Measurements from ENCODE around the gene IGFBP7. TPM values are rescaled to one million over a fixed set of nuclear protein-coding genes. Genes with fewer than 3 reads are reported as not detected.

The IGFBP7 gene
- total RNA-seq, 2 donors from 2014 or later, result 1.1 TPM; not detected in 1

GRCh38 chr4:57059890-57060716, 50.1 kb downstream of the IGFBP7 start:
- H3K36me3 Mint-ChIP-seq (ENCODE audit: low read depth), result no peaks in the 10 kb centered on the region
- H3K9me3 ChIP-seq (ENCODE audit: control insufficient read depth, low read length), result no peaks in the 10 kb centered on the region
- TF ChIP-seq, protein P1, sequence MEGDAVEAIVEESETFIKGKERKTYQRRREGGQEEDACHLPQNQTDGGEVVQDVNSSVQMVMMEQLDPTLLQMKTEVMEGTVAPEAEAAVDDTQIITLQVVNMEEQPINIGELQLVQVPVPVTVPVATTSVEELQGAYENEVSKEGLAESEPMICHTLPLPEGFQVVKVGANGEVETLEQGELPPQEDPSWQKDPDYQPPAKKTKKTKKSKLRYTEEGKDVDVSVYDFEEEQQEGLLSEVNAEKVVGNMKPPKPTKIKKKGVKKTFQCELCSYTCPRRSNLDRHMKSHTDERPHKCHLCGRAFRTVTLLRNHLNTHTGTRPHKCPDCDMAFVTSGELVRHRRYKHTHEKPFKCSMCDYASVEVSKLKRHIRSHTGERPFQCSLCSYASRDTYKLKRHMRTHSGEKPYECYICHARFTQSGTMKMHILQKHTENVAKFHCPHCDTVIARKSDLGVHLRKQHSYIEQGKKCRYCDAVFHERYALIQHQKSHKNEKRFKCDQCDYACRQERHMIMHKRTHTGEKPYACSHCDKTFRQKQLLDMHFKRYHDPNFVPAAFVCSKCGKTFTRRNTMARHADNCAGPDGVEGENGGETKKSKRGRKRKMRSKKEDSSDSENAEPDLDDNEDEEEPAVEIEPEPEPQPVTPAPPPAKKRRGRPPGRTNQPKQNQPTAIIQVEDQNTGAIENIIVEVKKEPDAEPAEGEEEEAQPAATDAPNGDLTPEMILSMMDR (conservative IDR thresholded peaks at IDR 0.05), result no peak
- H3K27me3 ChIP-seq (ENCODE audit: control insufficient read depth, insufficient read depth, low read length, poor library complexity, severe bottlenecking), result no peaks in the 10 kb centered on the region
- peaks cover 18% of the 10 kb centered on the region for H3K4me1 Mint-ChIP-seq
- H3K4me3 ChIP-seq (ENCODE audit: low read length), result no peak overlapping the region
- 93 to 94% methylated on average over 2 to 6 of the region's 6 CpGs for WGBS, 2 experiments (ENCODE audit: insufficient coverage in 1 of 2, insufficient read length in 1 of 2)
- no peak overlapping the region for H3K9ac ChIP-seq (ENCODE audit: extremely low read depth, low read length, poor library complexity, severe bottlenecking)
- no peaks in the 10 kb centered on the region for H3K4me1 ChIP-seq (ENCODE audit: control insufficient read depth, insufficient read depth, low read length)
- peaks cover 3% of the 10 kb centered on the region for H3K27me3 Mint-ChIP-seq (ENCODE audit: insufficient read depth)
- H3K4me3 Mint-ChIP-seq, result no peak overlapping the region
- H3K27ac Mint-ChIP-seq, result no peak overlapping the region
- no peak for DNase-seq
- no peaks in the 10 kb centered on the region for H3K9me3 Mint-ChIP-seq
- H3K36me3 ChIP-seq (ENCODE audit: control insufficient read depth, insufficient read depth, low read length), result no peaks in the 10 kb centered on the region
- no peak overlapping the region for H3K27ac ChIP-seq (ENCODE audit: low read depth, low read length)

DNA sequence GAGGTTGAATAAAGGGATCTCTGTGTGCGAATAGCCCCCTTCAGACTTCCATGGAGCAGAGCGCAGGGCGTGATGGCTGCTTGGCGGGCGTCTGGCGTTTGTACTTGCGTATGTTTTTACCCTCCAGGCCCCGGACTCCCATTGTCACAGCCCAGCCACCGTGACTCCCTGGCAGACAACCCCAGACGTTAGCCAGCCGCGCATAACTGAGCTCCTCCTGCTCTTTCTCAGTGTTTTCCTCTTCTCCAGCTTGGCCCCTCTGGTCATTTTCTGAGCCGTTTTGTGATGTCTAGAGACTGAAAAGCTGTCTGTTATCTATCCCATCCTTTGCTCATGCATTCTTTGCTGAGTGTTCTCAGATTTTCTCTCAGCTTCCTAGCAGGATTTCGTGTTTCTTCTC, 54.3 kb downstream of the IGFBP7 start:
- 82 to 87% methylated on average over 10 to 14 of the region's 14 CpGs for WGBS, 2 experiments (ENCODE audit: insufficient coverage in 1 of 2, insufficient read length in 1 of 2)
- TF ChIP-seq, protein P1 (conservative IDR thresholded peaks at IDR 0.05), result no peak
- no peak overlapping the region for H3K27ac Mint-ChIP-seq
- H3K36me3 Mint-ChIP-seq (ENCODE audit: low read depth), result no peaks in the 10 kb centered on the region
- H3K9me3 Mint-ChIP-seq, result no peaks in the 10 kb centered on the region
- Histone ChIP-seq H3K9ac (ENCODE audit: extremely low read depth, low read length, poor library complexity, severe bottlenecking) (no peak overlapping the region), H3K36me3 (ENCODE audit: control insufficient read depth, insufficient read depth, low read length) (no peaks in the 10 kb centered on the region), H3K4me3 (ENCODE audit: low read length) (no peak overlapping the region), H3K9me3 (ENCODE audit: control insufficient read depth, low read length) (no peaks in the 10 kb centered on the region), H3K27me3 (ENCODE audit: control insufficient read depth, insufficient read depth, low read length, poor library complexity, severe bottlenecking) (no peaks in the 10 kb centered on the region), H3K27ac (ENCODE audit: low read depth, low read length) (peak overlapping the region; percentile 75), H3K4me1 (ENCODE audit: control insufficient read depth, insufficient read depth, low read length) (no peaks in the 10 kb centered on the region)
- DNase-seq, result peak; percentile 43
- no peak overlapping the region for H3K4me3 Mint-ChIP-seq
- H3K27me3 Mint-ChIP-seq (ENCODE audit: insufficient read depth), result peaks cover 3% of the 10 kb centered on the region
- peaks cover 14% of the 10 kb centered on the region for H3K4me1 Mint-ChIP-seq

DNA sequence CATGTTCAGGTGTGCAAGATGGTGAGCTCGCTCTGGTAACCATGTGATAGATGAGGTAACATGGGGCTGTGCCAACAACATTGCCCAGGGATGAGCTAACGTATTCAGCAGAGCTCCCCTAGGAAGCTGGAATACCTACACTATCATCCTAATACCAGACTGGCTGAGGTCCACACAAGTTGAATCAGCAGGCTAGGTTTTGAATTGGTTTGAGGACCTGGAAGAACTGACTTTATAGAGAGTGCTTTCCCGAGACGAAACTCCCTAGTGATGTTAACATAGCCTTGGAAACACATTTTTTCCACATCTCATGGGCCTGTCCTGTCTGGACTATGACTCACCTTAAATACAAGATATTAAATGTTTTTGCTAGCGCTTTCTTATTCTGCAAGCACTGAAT, 56.7 kb downstream of the IGFBP7 start:
- Histone ChIP-seq H3K27me3 (ENCODE audit: control insufficient read depth, insufficient read depth, low read length, poor library complexity, severe bottlenecking) (no peaks in the 10 kb centered on the region), H3K27ac (ENCODE audit: low read depth, low read length) (no peak overlapping the region), H3K4me1 (ENCODE audit: control insufficient read depth, insufficient read depth, low read length) (no peaks in the 10 kb centered on the region), H3K36me3 (ENCODE audit: control insufficient read depth, insufficient read depth, low read length) (no peaks in the 10 kb centered on the region), H3K4me3 (ENCODE audit: low read length) (no peak overlapping the region), H3K9ac (ENCODE audit: extremely low read depth, low read length, poor library complexity, severe bottlenecking) (no peak overlapping the region), H3K9me3 (ENCODE audit: control insufficient read depth, low read length) (no peaks in the 10 kb centered on the region)
- Mint-ChIP-seq H3K27me3 (ENCODE audit: insufficient read depth) (peaks cover 3% of the 10 kb centered on the region), H3K27ac (no peak overlapping the region), H3K4me3 (no peak overlapping the region), H3K9me3 (no peaks in the 10 kb centered on the region), H3K4me1 (peaks cover 14% of the 10 kb centered on the region), H3K36me3 (ENCODE audit: low read depth) (no peaks in the 10 kb centered on the region)
- 76 to 78% methylated on average over 4 to 5 of the region's 5 CpGs for WGBS, 2 experiments (ENCODE audit: insufficient coverage in 1 of 2, insufficient read length in 1 of 2)
- TF ChIP-seq, protein P1 (conservative IDR thresholded peaks at IDR 0.05), result no peak
- no peak for DNase-seq
